Upper lobe of left lung (tissue), 4 donors: ENCODE measurements around the gene PPFIA3.

Source experiments
- POLR2AphosphoS5 ChIP-seq, 2 donors: sonication (generic); formaldehyde crosslinking; IDR thresholded peaks; one replicate each; pipeline ENCODE4 v1.5.1; 2017; ENCODE audit warnings: antibody characterized with exemption in 2 of 2
- TF ChIP-seq, protein P1 (sequence below), 6 experiments: fragments of 450-650 bp in 4 of 6; fragments of 200-600 bp in 2 of 6; sonication (generic) in 2 of 6; IDR thresholded peaks; one replicate each; pipeline ENCODE4 v1.5.1; 2016 to 2019; ENCODE audit warnings: antibody characterized with exemption in 6 of 6

DNA sequence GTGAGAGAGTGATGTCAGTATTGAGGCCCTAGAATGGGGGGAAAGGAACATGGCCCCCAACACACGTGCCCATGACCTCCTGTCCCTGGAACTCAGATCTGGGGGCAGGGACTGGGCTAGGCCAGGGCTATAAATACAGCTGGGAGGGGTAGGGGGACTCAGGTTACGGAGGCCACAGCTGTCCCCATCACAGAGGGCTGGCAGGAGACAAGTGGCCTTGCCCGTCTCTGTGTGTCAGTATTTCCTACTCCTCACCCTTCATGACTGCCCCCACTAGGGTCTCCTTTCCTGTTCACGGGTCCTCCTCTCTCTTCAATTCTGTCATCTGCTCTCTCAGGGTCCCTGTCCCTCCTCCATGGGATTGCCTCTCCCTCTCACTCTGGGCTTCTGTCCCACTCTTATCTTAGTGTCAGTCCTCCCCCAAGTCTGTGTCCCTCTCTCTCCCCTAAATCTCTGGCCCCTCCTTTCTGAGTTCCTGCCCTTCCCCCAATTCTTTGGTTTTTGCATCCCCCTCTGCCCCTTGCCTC is 36.5 kb downstream of the PPFIA3 start:
- TF ChIP-seq, protein P1, sequence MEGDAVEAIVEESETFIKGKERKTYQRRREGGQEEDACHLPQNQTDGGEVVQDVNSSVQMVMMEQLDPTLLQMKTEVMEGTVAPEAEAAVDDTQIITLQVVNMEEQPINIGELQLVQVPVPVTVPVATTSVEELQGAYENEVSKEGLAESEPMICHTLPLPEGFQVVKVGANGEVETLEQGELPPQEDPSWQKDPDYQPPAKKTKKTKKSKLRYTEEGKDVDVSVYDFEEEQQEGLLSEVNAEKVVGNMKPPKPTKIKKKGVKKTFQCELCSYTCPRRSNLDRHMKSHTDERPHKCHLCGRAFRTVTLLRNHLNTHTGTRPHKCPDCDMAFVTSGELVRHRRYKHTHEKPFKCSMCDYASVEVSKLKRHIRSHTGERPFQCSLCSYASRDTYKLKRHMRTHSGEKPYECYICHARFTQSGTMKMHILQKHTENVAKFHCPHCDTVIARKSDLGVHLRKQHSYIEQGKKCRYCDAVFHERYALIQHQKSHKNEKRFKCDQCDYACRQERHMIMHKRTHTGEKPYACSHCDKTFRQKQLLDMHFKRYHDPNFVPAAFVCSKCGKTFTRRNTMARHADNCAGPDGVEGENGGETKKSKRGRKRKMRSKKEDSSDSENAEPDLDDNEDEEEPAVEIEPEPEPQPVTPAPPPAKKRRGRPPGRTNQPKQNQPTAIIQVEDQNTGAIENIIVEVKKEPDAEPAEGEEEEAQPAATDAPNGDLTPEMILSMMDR (IDR thresholded peaks at IDR 0.05), result no peak
- no peak for TF ChIP-seq POLR2AphosphoS5 (IDR thresholded peaks at IDR 0.05)
